AG08396 (cell line): ENCODE measurements around the gene KRT3.

Experiments used
- DNase-seq: peaks from one replicate; pipeline ENCODE4 v3.0.0; 2012; ENCODE audit warnings: low spot score, mixed read lengths

Gene KRT3

DNA sequence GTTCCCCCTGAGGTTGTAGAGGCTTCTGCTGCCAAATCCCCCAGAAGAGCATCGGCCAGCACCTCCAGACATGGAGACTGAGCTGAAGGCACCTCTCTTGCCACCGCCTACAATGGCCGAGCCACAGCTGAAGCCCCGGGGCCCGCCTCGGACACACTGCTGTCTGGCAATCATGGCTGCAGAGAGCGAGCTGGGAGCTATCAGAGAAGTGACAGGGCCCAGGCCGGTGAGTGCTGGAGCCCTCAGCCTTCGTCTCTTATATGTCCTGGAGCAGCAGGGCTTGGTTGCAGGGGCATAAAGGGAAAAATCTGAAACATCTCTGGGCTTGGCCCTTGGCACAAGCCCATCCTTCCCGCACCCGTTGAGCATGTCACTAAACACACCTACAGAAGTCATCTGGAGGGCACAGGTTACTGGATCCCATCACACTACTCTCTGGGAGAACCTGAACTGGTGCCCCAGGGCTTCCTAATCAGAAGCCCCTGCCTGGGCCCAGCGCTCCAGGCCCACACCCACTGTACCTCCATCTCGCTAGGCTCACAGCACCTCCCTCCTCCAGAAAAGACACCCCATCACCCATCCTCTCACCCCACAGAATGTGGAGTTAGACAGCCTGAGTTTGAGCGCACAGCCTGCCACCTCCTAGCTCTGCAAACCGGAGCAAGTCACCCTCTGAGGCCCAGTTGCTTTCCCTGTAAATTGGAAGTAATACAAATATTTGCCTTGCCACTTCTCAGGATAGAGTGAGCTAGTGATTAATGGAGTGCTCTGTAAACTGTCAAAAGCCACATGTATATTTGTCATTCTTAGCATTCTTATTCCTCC is 18.2 kb upstream of the KRT3 start, which contains the start of gene KRT4:
Gene KRT4, minus strand, starts transcription at position 232 of the 825 bp plus-strand sequence. Its CDS starts 58 bp downstream, at position 174.
- DNase-seq = peak; percentile 38

DNA sequence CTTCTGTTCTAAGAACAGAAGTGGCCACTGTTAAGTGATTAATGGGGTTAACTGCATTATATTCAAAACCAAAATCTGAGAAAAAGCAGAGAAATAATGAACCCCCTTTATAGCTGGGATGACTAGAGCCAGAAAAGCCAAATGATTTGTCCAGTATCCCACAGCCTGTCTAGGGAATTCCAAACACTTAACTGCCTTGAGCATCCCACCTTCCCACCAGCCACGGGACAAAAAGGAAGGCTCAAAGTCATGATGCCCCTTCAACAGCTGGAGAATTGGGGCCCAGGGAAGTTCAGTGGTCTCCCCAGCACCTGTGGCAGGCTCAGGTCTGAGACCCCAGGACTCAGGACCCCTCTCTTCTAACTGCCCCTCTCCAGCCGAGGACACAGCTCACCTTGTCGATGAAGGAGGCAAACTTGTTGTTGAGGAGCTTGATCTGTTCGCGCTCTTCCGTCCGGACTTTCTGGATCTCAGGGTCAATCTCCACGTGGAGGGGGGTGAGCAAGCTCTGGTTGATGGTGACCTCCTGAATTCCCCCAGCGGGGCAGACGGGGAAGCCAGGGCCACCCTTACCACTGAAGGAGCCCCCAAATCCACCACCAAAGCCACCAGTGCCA is 17.4 kb upstream of the KRT3 start:
- no peak for DNase-seq

DNA sequence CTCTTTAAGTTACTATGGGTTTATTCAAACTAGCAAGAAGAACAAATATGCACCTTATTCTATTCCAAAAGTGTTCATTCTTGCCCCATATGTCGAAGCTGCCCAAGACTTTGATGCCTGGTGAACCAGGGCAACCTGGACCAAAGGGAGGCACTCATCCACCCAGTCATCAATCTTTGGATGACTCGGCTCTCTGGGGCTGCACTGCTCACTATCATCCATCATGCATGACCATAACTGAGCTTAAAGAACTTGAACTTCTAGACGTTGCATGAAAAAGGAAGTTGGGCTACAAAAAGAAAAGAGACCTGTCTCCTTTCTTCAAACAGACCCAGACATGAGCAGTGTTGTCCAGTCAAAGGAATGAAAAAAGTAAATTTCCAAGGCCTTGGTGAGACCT is 16.8 kb upstream of the KRT3 start:
- DNase-seq = no peak

DNA sequence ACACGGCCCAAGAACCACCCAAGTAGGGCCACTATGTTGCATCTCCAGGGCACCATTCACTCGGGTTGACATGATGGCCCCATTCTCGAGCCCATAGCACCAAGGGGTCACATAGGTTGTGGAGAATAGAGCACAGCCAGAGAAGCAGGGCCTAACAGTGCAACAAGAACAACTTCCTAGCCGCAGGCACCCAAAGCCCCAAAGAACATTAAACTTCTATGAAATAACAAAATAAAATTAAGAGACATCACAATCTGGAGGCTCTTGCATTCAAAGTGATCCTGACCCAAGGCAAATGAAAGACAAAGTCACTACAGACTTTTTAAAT is 16.1 kb upstream of the KRT3 start:
- DNase-seq = no peak

GRCh38 chr12:52811191-52812072 is 15.5 kb upstream of the KRT3 start:
- DNase-seq = no peak

GRCh38 chr12:52810554-52810953 is 14.6 kb upstream of the KRT3 start:
- no peak for DNase-seq

GRCh38 chr12:52809166-52809565 is 13.2 kb upstream of the KRT3 start:
- no peak for DNase-seq

GRCh38 chr12:52808573-52809160 is 12.8 kb upstream of the KRT3 start:
- DNase-seq = no peak

GRCh38 chr12:52807544-52808470 is 11.9 kb upstream of the KRT3 start:
- DNase-seq = no peak

DNA sequence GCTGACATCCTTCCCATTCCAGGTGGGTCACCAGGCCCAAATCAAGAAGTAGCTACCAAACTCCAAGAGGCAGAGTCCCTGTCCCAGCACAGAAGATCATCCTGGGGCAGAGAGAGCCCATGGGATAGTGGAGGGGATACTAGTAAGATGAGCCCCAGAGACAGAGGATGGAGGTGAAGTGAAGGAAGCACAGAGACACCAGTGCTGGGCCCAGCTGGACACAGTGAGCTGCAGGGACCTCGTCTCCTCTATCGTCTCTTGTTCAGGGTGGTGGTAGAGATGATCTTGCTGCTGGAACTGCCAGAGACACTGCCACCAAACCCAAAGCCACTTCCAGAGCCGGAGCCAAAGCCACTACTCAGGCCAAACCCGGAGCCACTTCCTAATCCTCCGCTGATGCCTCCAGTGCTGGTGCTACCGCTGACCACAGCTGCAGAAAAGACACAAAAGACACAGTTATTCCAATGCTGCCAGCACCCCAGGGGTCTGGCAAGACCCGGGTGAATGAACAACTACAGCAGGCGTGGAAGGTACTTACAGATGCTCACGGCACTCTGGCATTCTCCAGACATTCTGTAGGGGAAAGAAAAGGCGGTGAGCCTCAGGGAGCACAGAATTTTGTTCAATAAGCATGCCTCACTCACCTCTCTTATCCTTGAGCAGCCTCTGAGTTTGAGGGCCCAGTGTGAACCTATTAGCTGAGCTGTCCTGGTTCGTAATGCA is 11.1 kb upstream of the KRT3 start:
- no peak for DNase-seq

- no peak for DNase-seq
Measured at GRCh38 chr12:52806169-52806811, 10.4 kb upstream of the KRT3 start.

DNA sequence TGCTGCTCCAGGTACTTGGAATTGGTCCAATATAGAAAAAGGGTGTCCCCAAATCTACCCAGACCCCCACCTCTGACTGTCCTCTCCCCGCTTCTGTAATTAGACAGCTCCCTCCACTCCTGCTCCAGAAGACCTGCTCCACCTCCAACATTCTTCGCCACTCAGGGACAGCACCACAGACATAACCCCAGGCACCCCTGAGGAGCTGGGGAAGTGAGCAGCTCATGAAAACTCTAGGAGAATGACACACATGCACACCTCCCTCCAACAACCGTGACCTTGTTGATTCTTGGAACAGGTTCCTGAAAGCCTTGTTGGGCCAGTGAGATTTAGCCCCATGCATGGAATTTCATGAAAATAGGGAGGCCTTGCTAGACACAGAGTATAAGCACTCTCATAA is 9.8 kb upstream of the KRT3 start:
- no peak for DNase-seq

GRCh38 chr12:52805000-52805399 is 9.1 kb upstream of the KRT3 start:
- DNase-seq = no peak

DNA sequence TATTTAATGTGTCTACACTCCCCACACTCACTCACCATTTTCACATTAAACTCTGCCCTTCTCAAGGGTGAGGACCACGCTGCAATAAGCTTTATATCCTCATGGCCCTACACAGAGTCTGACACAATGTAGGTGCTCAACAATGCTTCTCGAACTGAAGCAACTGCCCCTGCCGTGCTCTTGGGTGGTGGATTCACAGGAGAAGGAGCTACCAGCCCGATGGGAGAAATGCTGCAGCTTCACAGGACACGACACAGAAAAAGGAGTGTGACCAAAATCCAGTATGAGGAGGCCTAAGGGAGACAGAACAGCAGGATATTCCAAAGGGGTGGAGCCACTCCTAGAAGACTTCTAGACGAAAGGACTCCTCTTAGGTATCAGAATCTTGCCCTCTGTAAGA is 6.5 kb upstream of the KRT3 start:
- DNase-seq = no peak

DNA sequence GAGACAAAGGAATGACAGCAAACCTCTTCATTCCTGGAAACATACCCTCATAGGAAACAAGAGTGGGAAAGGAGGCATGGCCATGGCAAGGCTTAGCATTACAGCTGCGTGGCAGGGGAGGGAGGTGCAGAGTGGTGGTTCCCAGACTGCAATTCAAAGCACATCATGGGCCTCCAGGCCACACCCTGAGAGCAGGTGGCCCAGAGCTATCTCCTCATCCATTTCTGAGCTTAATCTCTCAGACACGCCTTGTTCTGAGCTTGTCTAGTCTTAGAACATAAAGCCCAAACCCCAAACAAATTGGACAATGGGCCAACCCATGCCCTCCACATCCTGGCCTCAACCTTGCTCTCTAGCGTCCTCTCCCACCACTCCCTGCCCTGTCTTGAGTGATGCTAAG is 5.9 kb upstream of the KRT3 start:
- DNase-seq = no peak

DNA sequence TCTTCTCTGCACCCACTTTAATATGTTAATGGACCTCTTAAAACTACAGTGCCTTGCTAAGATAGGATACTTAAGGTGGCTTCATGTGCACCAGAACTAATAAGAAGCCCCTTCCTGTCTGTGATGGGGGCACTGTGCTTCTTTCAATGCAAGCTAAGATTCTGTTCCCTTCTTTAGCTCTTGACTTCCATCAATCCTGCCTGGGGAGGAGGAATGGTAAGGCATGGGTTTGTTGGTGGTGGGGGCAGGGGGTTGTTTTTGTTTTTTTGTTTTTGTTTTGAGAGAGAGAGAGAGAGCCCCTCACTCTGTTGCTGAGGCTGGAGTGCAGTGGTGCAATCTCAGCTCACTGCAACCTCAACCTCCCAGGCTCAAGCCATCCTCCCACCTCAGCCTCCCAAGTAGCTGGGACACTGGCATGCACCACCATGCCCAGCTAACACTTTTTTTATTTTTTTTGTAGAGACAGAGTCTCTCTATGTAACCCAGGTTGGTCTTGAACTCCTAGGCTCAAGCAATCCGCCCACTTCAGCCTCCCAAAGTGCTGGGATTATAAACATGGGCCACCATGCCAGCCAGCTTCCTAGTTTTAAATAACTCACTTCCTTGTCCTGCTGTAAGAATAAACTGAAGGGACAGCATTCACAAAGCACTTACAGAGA is 4.5 kb upstream of the KRT3 start:
- DNase-seq = no peak

GRCh38 chr12:52799505-52800211 is 3.7 kb upstream of the KRT3 start:
- no peak for DNase-seq

- DNase-seq = no peak
Measured at GRCh38 chr12:52798671-52799504, 3.0 kb upstream of the KRT3 start.
